CD4-positive, alpha-beta T cell treated with Interleukin-17A for 4 hours (primary cell): ENCODE measurements around the gene SLC6A6.

Experiments used
- DNase-seq: peaks from one replicate; pipeline ENCODE4 v3.0.0-alpha.2; 2020; ENCODE audit warnings: mixed read lengths

The SLC6A6 gene

GRCh38 chr3:14373753-14374376 is 28.5 kb upstream of the SLC6A6 start:
- DNase-seq: no peak

GRCh38 chr3:14374444-14374883 is 27.9 kb upstream of the SLC6A6 start:
- no peak for DNase-seq

GRCh38 chr3:14375192-14375591 is 27.2 kb upstream of the SLC6A6 start:
- DNase-seq: no peak

- no peak for DNase-seq
Observed at GRCh38 chr3:14376348-14377043, 25.9 kb upstream of the SLC6A6 start.

- no peak for DNase-seq
Observed at GRCh38 chr3:14377044-14377837, 25.2 kb upstream of the SLC6A6 start.

GRCh38 chr3:14377838-14378169 is 24.6 kb upstream of the SLC6A6 start:
- peak; percentile 44 for DNase-seq

- no peak for DNase-seq
Observed at GRCh38 chr3:14378415-14378814, 24.0 kb upstream of the SLC6A6 start.

- DNase-seq: no peak
Observed at GRCh38 chr3:14379843-14380242, 22.6 kb upstream of the SLC6A6 start.

GRCh38 chr3:14386254-14386653 is 16.2 kb upstream of the SLC6A6 start:
- DNase-seq: no peak

- DNase-seq: no peak
Observed at GRCh38 chr3:14388201-14388600, 14.2 kb upstream of the SLC6A6 start.

- no peak for DNase-seq
Observed at GRCh38 chr3:14389166-14389606, 13.2 kb upstream of the SLC6A6 start.

- no peak for DNase-seq
Observed at GRCh38 chr3:14389716-14390115, 12.7 kb upstream of the SLC6A6 start.

- DNase-seq: no peak
Observed at GRCh38 chr3:14391033-14391432, 11.4 kb upstream of the SLC6A6 start.

GRCh38 chr3:14392231-14392630 is 10.2 kb upstream of the SLC6A6 start:
- DNase-seq: no peak

- no peak for DNase-seq
Observed at GRCh38 chr3:14392803-14393319, 9.5 kb upstream of the SLC6A6 start.

- DNase-seq: no peak
Observed at GRCh38 chr3:14393440-14394106, 8.8 kb upstream of the SLC6A6 start.

- no peak for DNase-seq
Observed at GRCh38 chr3:14396031-14396692, 6.2 kb upstream of the SLC6A6 start.

- DNase-seq: no peak
Observed at GRCh38 chr3:14397046-14397445, 5.4 kb upstream of the SLC6A6 start.

GRCh38 chr3:14397531-14397930 is 4.9 kb upstream of the SLC6A6 start:
- no peak for DNase-seq

- no peak for DNase-seq
Observed at GRCh38 chr3:14397940-14398796, 4.2 kb upstream of the SLC6A6 start.

GRCh38 chr3:14398797-14399106 is 3.7 kb upstream of the SLC6A6 start:
- no peak for DNase-seq
